Esophagus squamous epithelium (tissue), 4 donors: ENCODE data around the gene MX1.

Experiments
- POLR2A ChIP-seq, 4 donors: fragments of 450-650 bp; IDR thresholded peaks; one replicate each; pipeline ENCODE4 v1.6.1; 2017; ENCODE audit warnings: antibody characterized with exemption in 4 of 4, mild to moderate bottlenecking in 4 of 4, moderate library complexity in 3 of 4
- TF ChIP-seq, protein P1 (sequence below), 6 experiments: fragments of 450-650 bp in 4 of 6; fragments of 200-600 bp in 2 of 6; sonication (generic) in 2 of 6; IDR thresholded peaks; one replicate each; pipeline ENCODE4 v1.5.1; 2016 to 2019; ENCODE audit warnings: antibody characterized with exemption in 6 of 6, mild to moderate bottlenecking in 4 of 6, moderate library complexity in 4 of 6

DNA sequence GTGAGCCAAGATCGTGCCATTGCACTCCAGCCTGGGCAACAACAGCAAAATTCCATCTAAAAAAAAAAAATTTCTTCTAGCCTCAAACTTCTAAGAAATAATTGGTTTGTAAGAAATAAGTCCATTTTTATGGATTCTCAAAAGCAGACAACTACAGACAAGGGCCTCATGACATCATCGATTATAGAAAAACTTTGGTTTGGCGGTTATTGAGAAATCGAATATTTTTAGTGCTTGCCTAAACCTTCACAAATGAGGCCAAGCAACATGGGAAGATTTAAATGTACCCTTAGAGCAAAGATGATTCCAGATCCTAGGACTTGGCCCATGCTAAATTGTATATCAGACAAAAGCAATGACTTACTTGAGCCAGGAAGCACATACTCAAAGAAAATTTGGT, 27.8 kb upstream of the MX1 start:
- TF ChIP-seq, protein P1, sequence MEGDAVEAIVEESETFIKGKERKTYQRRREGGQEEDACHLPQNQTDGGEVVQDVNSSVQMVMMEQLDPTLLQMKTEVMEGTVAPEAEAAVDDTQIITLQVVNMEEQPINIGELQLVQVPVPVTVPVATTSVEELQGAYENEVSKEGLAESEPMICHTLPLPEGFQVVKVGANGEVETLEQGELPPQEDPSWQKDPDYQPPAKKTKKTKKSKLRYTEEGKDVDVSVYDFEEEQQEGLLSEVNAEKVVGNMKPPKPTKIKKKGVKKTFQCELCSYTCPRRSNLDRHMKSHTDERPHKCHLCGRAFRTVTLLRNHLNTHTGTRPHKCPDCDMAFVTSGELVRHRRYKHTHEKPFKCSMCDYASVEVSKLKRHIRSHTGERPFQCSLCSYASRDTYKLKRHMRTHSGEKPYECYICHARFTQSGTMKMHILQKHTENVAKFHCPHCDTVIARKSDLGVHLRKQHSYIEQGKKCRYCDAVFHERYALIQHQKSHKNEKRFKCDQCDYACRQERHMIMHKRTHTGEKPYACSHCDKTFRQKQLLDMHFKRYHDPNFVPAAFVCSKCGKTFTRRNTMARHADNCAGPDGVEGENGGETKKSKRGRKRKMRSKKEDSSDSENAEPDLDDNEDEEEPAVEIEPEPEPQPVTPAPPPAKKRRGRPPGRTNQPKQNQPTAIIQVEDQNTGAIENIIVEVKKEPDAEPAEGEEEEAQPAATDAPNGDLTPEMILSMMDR (IDR thresholded peaks at IDR 0.05): no peak
- TF ChIP-seq POLR2A (IDR thresholded peaks at IDR 0.05): no peak
